Osteocyte (in vitro differentiated cells): ENCODE measurements around the gene SAP25. TPM values are rescaled to one million over a fixed set of nuclear protein-coding genes. Genes with fewer than 3 reads are reported as not detected.

Experiments used
- DNase-seq: peaks from one replicate; pipeline ENCODE4 v3.0.0; 2021; ENCODE audit warnings: mixed read lengths; ENCODE audit not compliant: unreplicated experiment; ENCODE audit errors: extremely low spot score
- H3K27ac Mint-ChIP-seq: one replicate; pipeline ENCODE4 v1.8.0; 2021; ENCODE audit warnings: mild to moderate bottlenecking, mixed read lengths; ENCODE audit not compliant: unreplicated experiment
- H3K27me3 Mint-ChIP-seq: one replicate; pipeline ENCODE4 v1.8.0; 2021; ENCODE audit warnings: mixed read lengths; ENCODE audit not compliant: unreplicated experiment
- H3K36me3 Mint-ChIP-seq: one replicate; pipeline ENCODE4 v1.8.0; 2021; ENCODE audit warnings: mixed read lengths; ENCODE audit not compliant: unreplicated experiment
- H3K4me1 Mint-ChIP-seq: one replicate; pipeline ENCODE4 v1.8.0; 2021; ENCODE audit warnings: mixed read lengths; ENCODE audit not compliant: unreplicated experiment
- H3K4me3 Mint-ChIP-seq: one replicate; pipeline ENCODE4 v1.8.0; 2021; ENCODE audit warnings: mild to moderate bottlenecking, moderate library complexity, mixed read lengths; ENCODE audit not compliant: unreplicated experiment
- H3K9me3 Mint-ChIP-seq: one replicate; pipeline ENCODE4 v1.8.0; 2021; ENCODE audit warnings: mixed read lengths; ENCODE audit not compliant: unreplicated experiment
- total RNA-seq: library from RNA; stranded (reverse); gene quantifications from 2 replicates; pipeline ENCODE4 v1.2.1, GENCODE V29; 2021
- TF ChIP-seq, protein P1 (sequence below): fragments of 200-600 bp; sonication (generic); IDR thresholded peaks from 2 replicates; pipeline ENCODE4 v1.5.0; 2021; ENCODE audit warnings: antibody characterized with exemption, mild to moderate bottlenecking, moderate library complexity

Gene SAP25
- total RNA-seq, 1 donor from 2014 or later = 1.5 TPM

DNA sequence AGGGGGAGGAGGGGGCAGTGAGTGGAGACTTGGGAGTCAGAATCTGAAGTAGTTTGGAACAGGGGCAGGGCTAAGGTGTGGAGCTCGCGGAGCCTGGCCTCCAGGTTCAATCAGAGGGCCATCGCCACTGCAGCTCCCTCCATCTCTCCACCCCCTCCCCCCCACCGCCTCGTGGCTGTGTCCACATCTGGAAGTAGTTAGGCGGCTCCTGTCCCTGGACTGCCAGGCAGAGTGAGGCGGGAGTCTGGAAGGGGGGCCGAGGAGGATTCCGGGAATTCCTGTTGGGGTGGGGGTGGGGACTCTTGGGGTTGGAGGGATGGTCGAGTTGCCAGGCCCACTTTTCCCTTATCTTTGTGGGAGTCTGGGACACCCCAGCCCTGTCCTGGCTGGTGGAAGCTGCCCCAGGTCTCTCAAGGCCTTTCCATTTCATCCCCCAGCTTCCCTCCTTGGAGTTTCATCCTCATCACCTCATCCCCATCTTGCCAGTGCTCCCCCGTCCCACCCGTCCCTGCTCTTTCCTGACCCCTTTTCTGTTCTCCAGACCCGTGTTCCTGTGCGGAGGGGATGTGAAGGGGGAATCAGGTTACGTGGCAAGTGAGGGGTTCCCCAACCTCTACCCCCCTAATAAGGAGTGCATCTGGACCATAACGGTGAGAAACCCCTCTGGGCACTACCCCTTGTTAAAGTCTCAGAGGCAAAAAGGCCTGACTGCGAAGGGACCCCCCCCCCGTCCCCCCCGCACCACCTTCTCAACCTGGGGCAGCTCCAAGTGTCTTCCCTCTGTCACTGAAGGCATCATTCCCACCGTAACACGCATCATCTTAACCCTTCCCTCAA lies 29.4 kb upstream of the SAP25 start:
- peaks cover 7% of the 10 kb centered on the region for H3K36me3 Mint-ChIP-seq
- H3K4me3 Mint-ChIP-seq = peak overlapping the region; percentile 83
- no peaks in the 10 kb centered on the region for H3K9me3 Mint-ChIP-seq
- TF ChIP-seq, protein P1, sequence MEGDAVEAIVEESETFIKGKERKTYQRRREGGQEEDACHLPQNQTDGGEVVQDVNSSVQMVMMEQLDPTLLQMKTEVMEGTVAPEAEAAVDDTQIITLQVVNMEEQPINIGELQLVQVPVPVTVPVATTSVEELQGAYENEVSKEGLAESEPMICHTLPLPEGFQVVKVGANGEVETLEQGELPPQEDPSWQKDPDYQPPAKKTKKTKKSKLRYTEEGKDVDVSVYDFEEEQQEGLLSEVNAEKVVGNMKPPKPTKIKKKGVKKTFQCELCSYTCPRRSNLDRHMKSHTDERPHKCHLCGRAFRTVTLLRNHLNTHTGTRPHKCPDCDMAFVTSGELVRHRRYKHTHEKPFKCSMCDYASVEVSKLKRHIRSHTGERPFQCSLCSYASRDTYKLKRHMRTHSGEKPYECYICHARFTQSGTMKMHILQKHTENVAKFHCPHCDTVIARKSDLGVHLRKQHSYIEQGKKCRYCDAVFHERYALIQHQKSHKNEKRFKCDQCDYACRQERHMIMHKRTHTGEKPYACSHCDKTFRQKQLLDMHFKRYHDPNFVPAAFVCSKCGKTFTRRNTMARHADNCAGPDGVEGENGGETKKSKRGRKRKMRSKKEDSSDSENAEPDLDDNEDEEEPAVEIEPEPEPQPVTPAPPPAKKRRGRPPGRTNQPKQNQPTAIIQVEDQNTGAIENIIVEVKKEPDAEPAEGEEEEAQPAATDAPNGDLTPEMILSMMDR = no peak
- peak; percentile 92 for DNase-seq
- H3K27me3 Mint-ChIP-seq = no peaks in the 10 kb centered on the region
- peaks cover 37% of the 10 kb centered on the region for H3K4me1 Mint-ChIP-seq
- peak overlapping the region; percentile 91 for H3K27ac Mint-ChIP-seq

DNA sequence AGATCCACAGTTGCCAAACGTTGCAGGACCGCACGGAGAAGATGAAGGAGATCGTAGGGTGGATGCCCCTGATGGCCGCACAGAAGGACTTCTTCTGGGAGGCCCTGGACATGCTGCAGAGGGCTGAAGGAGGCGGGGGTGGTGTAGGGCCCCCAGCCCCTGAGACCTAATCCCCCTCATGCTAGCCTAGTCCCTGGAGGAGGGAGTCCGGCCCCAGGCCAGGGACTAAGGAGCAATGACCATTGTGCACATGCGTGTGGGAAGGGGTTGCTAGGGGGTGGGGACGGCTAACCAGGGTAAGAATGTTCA lies 27.0 kb upstream of the SAP25 start:
- no peak for DNase-seq
- no peak overlapping the region for H3K27ac Mint-ChIP-seq
- TF ChIP-seq, protein P1 = no peak
- H3K4me3 Mint-ChIP-seq = no peak overlapping the region
- H3K36me3 Mint-ChIP-seq = peaks cover 2% of the 10 kb centered on the region
- H3K9me3 Mint-ChIP-seq = no peaks in the 10 kb centered on the region
- peaks cover 37% of the 10 kb centered on the region for H3K4me1 Mint-ChIP-seq
- H3K27me3 Mint-ChIP-seq = no peaks in the 10 kb centered on the region

DNA sequence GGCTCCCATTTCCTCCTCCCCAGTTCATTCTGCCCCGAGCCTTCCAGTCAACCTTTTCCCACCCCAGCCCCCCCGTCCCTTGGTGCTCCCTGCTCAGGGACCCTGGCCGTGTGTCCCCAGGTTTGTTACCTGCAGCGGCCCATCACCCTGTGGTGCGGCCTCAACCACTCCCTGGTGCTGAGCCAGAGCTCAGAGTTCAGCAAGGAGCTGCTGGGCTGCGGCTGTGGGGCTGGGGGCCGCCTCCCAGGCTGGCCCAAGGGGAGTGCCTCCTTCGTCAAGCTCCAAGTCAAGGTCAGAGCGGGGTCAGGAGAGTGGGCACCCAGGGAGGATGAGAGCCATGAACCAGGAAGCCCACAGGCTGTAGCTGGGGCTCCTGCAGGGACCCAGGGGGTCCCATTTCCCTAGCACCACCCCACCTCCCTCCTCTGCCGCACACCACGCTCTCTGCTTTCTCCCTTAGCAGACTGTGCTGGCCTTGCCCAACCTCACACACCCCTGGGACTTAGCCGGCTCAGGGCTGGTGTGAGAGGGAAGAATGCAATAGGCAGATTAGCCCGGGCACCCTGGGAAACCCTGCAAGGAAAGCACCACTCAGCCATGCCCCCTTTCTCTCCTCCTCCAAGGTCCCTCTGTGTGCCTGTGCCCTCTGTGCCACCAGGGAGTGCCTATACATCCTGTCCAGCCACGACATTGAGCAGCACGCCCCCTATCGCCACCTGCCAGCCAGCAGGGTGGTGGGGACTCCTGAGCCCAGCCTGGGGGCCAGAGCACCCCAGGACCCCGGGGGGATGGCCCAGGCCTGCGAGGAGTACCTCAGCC lies 26.4 kb upstream of the SAP25 start:
- Mint-ChIP-seq H3K36me3 (peaks cover 2% of the 10 kb centered on the region), H3K4me1 (peaks cover 35% of the 10 kb centered on the region), H3K27ac (no peak overlapping the region), H3K9me3 (no peaks in the 10 kb centered on the region), H3K4me3 (no peak overlapping the region), H3K27me3 (no peaks in the 10 kb centered on the region)
- TF ChIP-seq, protein P1 = no peak
- DNase-seq = no peak

DNA sequence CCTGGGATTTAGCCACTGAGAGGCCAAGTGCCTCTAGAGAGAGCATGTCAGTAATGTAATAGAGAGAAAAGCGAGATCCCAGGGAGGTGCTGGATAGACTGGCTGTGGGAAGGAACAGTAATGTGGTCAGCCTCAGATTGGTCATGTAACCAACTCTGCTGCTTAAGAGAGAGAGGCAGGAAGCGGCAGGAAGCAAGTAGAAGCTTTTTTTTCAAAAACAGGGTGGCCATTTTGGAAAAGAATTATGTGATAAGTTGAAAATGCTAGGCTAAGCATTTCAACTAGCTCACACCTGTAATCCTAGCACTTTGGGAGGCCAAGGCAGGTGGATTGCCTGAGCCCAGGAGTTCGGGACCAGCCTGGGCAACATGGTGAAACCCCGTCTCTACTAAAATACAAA lies 24.7 kb upstream of the SAP25 start:
- H3K4me3 Mint-ChIP-seq = no peak overlapping the region
- no peak overlapping the region for H3K27ac Mint-ChIP-seq
- TF ChIP-seq, protein P1 = no peak
- no peaks in the 10 kb centered on the region for H3K9me3 Mint-ChIP-seq
- no peaks in the 10 kb centered on the region for H3K27me3 Mint-ChIP-seq
- no peak for DNase-seq
- peaks cover 26% of the 10 kb centered on the region for H3K4me1 Mint-ChIP-seq
- peaks cover 2% of the 10 kb centered on the region for H3K36me3 Mint-ChIP-seq

DNA sequence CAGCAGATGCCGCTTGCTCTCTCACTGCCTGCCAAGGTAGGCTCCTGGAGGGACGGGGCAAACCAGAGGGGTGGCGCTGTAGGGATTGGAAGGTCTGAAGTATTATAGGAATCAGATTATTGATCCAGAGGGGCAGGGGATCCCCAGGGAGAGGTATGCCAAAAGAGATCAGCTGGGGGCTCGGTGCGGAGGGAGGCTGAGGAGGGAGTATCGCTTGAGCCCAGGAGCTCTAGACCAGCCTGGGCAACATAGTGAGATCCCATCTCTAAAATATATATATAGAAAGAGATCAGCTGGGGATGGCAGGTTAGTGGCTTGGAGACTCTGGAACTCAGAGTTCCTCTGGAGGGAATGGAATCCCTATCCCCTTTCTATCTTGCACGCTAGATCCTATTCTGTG lies 21.5 kb upstream of the SAP25 start:
- DNase-seq = no peak
- H3K27ac Mint-ChIP-seq = no peak overlapping the region
- H3K4me1 Mint-ChIP-seq = peaks cover 5% of the 10 kb centered on the region
- TF ChIP-seq, protein P1 = no peak
- no peaks in the 10 kb centered on the region for H3K9me3 Mint-ChIP-seq
- H3K27me3 Mint-ChIP-seq = no peaks in the 10 kb centered on the region
- peaks cover 2% of the 10 kb centered on the region for H3K36me3 Mint-ChIP-seq
- no peak overlapping the region for H3K4me3 Mint-ChIP-seq
